OCI-LY3 (cell line): ENCODE results near the gene BRCA2.

Experiments
- H2AFZ ChIP-seq: fragments of 200-600, 300-600 bp; shearing (Covaris generic); 2 replicates; pipeline ENCODE4 v1.6.0; 2014; ENCODE audit warnings: antibody characterized with exemption, low read depth, low read length
- H3K27ac ChIP-seq: fragments of 200-600, 300-600 bp; sonication (generic); 2 replicates; pipeline ENCODE4 v1.5.1; 2014; ENCODE audit warnings: mild to moderate bottlenecking, low read length, moderate library complexity, mixed read lengths
- H3K27me3 ChIP-seq: fragments of 200-600, 300-600 bp; sonication (generic); 2 replicates; pipeline ENCODE4 v1.6.1; 2014; ENCODE audit warnings: low read depth, low read length, mixed read lengths
- H3K36me3 ChIP-seq: fragments of 200-600, 300-600 bp; sonication (generic); replicated peaks from 2 replicates; pipeline ENCODE3; 2014; ENCODE audit warnings: low read depth, low read length, mixed read lengths
- H3K4me1 ChIP-seq: fragments of 300-600, 200-600 bp; sonication (generic); 2 replicates; pipeline ENCODE4 v1.6.1; 2014; ENCODE audit warnings: low read length, mixed read lengths
- H3K4me2 ChIP-seq: fragments of 200-600, 300-600 bp; sonication (generic); 2 replicates; pipeline ENCODE4 v1.6.1; 2014; ENCODE audit warnings: low read length, mixed read lengths
- H3K4me3 ChIP-seq: fragments of 300-600, 200-600 bp; sonication (generic); 2 replicates; pipeline ENCODE4 v1.5.1; 2014; ENCODE audit warnings: antibody characterized with exemption, mild to moderate bottlenecking, low read length, moderate library complexity
- H3K79me2 ChIP-seq: fragments of 300-600, 200-600 bp; shearing (Covaris generic); 2 replicates; pipeline ENCODE4 v1.6.1; 2014; ENCODE audit warnings: mild to moderate bottlenecking, low read length, mixed read lengths
- H3K9ac ChIP-seq: fragments of 300-600, 200-600 bp; shearing (Covaris generic); 2 replicates; pipeline ENCODE4 v1.6.0; 2014; ENCODE audit warnings: mild to moderate bottlenecking, low read length, moderate library complexity
- H3K9me3 ChIP-seq: fragments of 200-600, 300-600 bp; shearing (Covaris generic); 2 replicates; pipeline ENCODE4 v1.6.1; 2014; ENCODE audit warnings: low read length, mixed read lengths; ENCODE audit not compliant: insufficient read depth
- H4K20me1 ChIP-seq: fragments of 200-600, 300-600 bp; sonication (generic); 2 replicates; pipeline ENCODE4 v1.6.1; 2016; ENCODE audit warnings: low read length, mixed read lengths; ENCODE audit not compliant: insufficient read depth
- CTCF ChIP-seq: fragments of 200-600, 300-600 bp; sonication (generic); IDR thresholded peaks from 2 replicates; pipeline ENCODE4 v1.5.1; 2014; ENCODE audit warnings: antibody characterized with exemption, low read length, low read depth
- EZH2phosphoT487 ChIP-seq: fragments of 200-600 bp; shearing (Covaris generic); IDR thresholded peaks from 2 replicates; pipeline ENCODE4 v1.6.1; 2018; ENCODE audit warnings: antibody characterized with exemption, mixed run types, low read depth

BRCA2 gene

DNA sequence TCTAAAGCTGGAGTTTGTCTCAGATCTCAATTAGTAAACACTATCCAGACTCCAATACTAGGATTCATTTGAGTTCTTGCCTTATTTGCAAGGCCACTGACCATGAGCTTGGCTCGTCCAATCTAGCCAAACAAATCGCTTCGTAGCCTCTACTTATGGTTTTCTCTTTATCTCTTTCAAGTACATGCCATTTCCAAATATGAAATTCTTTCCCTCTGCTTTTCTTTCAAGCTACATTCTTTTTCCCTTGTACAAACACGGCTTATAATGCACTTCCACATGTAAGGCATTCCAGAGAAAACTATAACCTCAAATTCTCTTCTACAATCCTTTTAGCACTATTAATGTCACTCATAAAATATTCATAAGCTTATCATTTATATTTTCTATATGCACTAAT lies 123.6 kb downstream of the BRCA2 start:
- Histone ChIP-seq H4K20me1 (no peaks in the 10 kb centered on the region), H3K4me3 (no peak overlapping the region), H2AFZ (no peak overlapping the region), H3K9me3 (no peaks in the 10 kb centered on the region), H3K36me3 (no peaks in the 10 kb centered on the region), H3K27ac (no peak overlapping the region), H3K4me1 (peaks cover 14% of the 10 kb centered on the region), H3K9ac (no peak overlapping the region), H3K27me3 (no peaks in the 10 kb centered on the region), H3K79me2 (no peaks in the 10 kb centered on the region), H3K4me2 (no peak overlapping the region)
- TF ChIP-seq CTCF, result no peak
- TF ChIP-seq EZH2phosphoT487, result no peak

DNA sequence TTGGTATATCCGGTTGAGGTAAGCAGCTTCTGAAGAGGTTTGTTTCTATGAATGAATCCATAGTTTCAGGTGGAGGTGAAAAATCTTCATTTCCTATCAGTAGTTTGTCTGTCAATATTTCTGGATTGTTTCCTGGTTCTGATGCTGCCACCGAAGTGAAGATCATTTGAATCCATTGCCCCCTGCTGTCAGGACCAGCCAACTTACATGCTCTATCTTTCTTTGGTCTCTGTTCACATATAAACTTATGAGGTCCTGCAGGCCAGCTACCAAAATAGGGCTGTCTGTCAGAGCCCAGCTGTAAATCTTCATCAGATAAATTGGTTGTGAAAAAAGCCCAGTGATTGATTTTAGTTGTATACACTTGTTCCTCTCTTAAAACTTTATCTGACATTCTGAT lies 127.8 kb downstream of the BRCA2 start:
- no peak for TF ChIP-seq EZH2phosphoT487
- peak; percentile 80 for TF ChIP-seq CTCF
- Histone ChIP-seq H3K9me3 (no peaks in the 10 kb centered on the region), H3K4me3 (no peak overlapping the region), H3K27me3 (no peaks in the 10 kb centered on the region), H3K4me2 (peak overlapping the region; percentile 53), H3K9ac (no peak overlapping the region), H3K27ac (no peak overlapping the region), H3K36me3 (no peaks in the 10 kb centered on the region), H3K4me1 (peaks cover 28% of the 10 kb centered on the region), H2AFZ (peak overlapping the region; percentile 77), H4K20me1 (no peaks in the 10 kb centered on the region), H3K79me2 (no peaks in the 10 kb centered on the region)

DNA sequence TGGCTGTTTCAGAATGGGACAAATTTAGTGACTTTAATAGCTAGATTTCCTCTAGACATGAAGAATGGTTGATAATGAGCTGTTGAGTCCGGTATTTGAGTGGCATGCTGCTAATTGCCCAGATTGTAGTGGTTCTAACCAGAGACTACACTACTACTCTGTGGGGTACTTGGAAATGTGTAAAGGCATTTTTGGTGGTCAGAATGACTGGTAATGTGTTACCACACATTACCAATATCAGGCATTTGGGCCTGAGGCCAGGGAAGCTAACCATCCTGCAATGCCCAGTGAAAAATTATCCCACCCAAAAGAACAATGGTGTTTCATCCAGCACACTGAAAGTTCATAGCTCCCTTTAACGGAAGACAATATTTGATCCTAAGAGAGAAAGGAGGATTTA lies 130.2 kb downstream of the BRCA2 start:
- Histone ChIP-seq H2AFZ (no peak overlapping the region), H3K4me1 (peaks cover 28% of the 10 kb centered on the region)
- no peak for TF ChIP-seq EZH2phosphoT487
- TF ChIP-seq CTCF, result no peak

GRCh38 chr13:32446220-32446619 lies 130.9 kb downstream of the BRCA2 start:
- H3K27ac ChIP-seq, result no peak overlapping the region
- H3K79me2 ChIP-seq, result no peaks in the 10 kb centered on the region
- no peaks in the 10 kb centered on the region for H3K36me3 ChIP-seq
- TF ChIP-seq EZH2phosphoT487 (no peak), CTCF (no peak)
- peaks cover 28% of the 10 kb centered on the region for H3K4me1 ChIP-seq
- H3K9me3 ChIP-seq, result no peaks in the 10 kb centered on the region
- H3K27me3 ChIP-seq, result no peaks in the 10 kb centered on the region
- no peak overlapping the region for H2AFZ ChIP-seq
- H3K4me3 ChIP-seq, result no peak overlapping the region
- H3K9ac ChIP-seq, result no peak overlapping the region
- H4K20me1 ChIP-seq, result no peaks in the 10 kb centered on the region
- no peak overlapping the region for H3K4me2 ChIP-seq

More for the DNA sequence above, 130.2 kb downstream of the BRCA2 start:
- H4K20me1 ChIP-seq, result no peaks in the 10 kb centered on the region
- H3K27me3 ChIP-seq, result no peaks in the 10 kb centered on the region
- H3K27ac ChIP-seq, result no peak overlapping the region
- H3K36me3 ChIP-seq, result no peaks in the 10 kb centered on the region
- no peaks in the 10 kb centered on the region for H3K79me2 ChIP-seq
- H3K9me3 ChIP-seq, result no peaks in the 10 kb centered on the region
- H3K9ac ChIP-seq, result no peak overlapping the region
- no peak overlapping the region for H3K4me2 ChIP-seq
- H3K4me3 ChIP-seq, result no peak overlapping the region
